ENCODE results near the gene CRY2. TPM values are rescaled to one million over a fixed set of nuclear protein-coding genes. Genes with fewer than 3 reads are reported as not detected.
"Not testable (repeated sequence)": the region's sequence is repeated elsewhere in the genome, so short reads cannot be mapped to it uniquely, and the experiment has no call there.

The CRY2 gene
- total and polyA plus RNA-seq, 5 donors: 34.3 to 82.1 (median 68.6) TPM

GRCh38 chr11:45901626-45902025 is 54.4 kb downstream of the CRY2 start:
- H3K4me1 ChIP-seq (ENCODE audit: control insufficient read depth, insufficient read depth, low read length): peaks cover 7% of the 10 kb centered on the region
- intact Hi-C loops (cut with DNase I): no loop called here
- DNase-seq (peak in 1 of 3 donors; percentile 49), ATAC-seq (no peak)
- H3K27ac ChIP-seq (ENCODE audit: low read length): no peak overlapping the region
- no peaks in the 10 kb centered on the region for H3K27me3 ChIP-seq (ENCODE audit: control insufficient read depth, insufficient read depth)
- 71% methylated on average over 6 of the region's 6 CpGs for WGBS
- H3K9me3 ChIP-seq (ENCODE audit: control insufficient read depth, low read length): no peaks in the 10 kb centered on the region
- no peak overlapping the region for H3K4me3 ChIP-seq (ENCODE audit: low read length)

- H3K27ac ChIP-seq (ENCODE audit: low read length): no peak overlapping the region
- intact Hi-C loops (cut with DNase I): no loop called here
- H3K27me3 ChIP-seq (ENCODE audit: control insufficient read depth, insufficient read depth): no peaks in the 10 kb centered on the region
- ATAC-seq (no peak), DNase-seq (peak in 2 of 3 donors; percentile 40 to 64)
- no peaks in the 10 kb centered on the region for H3K9me3 ChIP-seq (ENCODE audit: control insufficient read depth, low read length)
- no peak overlapping the region for H3K4me3 ChIP-seq (ENCODE audit: low read length)
- 91% methylated on average over 56 of the region's 56 CpGs for WGBS
- peaks cover 7% of the 10 kb centered on the region for H3K4me1 ChIP-seq (ENCODE audit: control insufficient read depth, insufficient read depth, low read length)
Observed at GRCh38 chr11:45902452-45903380, 55.4 kb downstream of the CRY2 start.

- Histone ChIP-seq H3K4me3 (ENCODE audit: low read length) (no peak overlapping the region), H3K27me3 (ENCODE audit: control insufficient read depth, insufficient read depth) (no peaks in the 10 kb centered on the region), H3K27ac (ENCODE audit: low read length) (no peak overlapping the region), H3K4me1 (ENCODE audit: control insufficient read depth, insufficient read depth, low read length) (peaks cover 4% of the 10 kb centered on the region), H3K9me3 (ENCODE audit: control insufficient read depth, low read length) (no peaks in the 10 kb centered on the region)
- ATAC-seq (no peak), DNase-seq (no peak)
- 79% methylated on average over 15 of the region's 15 CpGs for WGBS
- intact Hi-C loops (cut with DNase I): no loop called here
Observed at GRCh38 chr11:45904309-45904915, 57.1 kb downstream of the CRY2 start.

- DNase-seq (no peak), ATAC-seq (no peak)
- intact Hi-C loops (cut with DNase I): no loop called here
- Histone ChIP-seq H3K27me3 (ENCODE audit: control insufficient read depth, insufficient read depth) (no peaks in the 10 kb centered on the region), H3K9me3 (ENCODE audit: control insufficient read depth, low read length) (no peaks in the 10 kb centered on the region), H3K4me3 (ENCODE audit: low read length) (no peak overlapping the region), H3K27ac (ENCODE audit: low read length) (no peak overlapping the region), H3K4me1 (ENCODE audit: control insufficient read depth, insufficient read depth, low read length) (peaks cover 4% of the 10 kb centered on the region)
- WGBS: 92% methylated on average over 19 of the region's 19 CpGs
Observed at GRCh38 chr11:45905095-45905494, 57.8 kb downstream of the CRY2 start.

- DNase-seq; H3K27me3 ChIP-seq (ENCODE audit: control insufficient read depth, insufficient read depth); intact Hi-C loops (cut with DNase I); H3K4me3 ChIP-seq (ENCODE audit: low read length); H3K9me3 ChIP-seq (ENCODE audit: control insufficient read depth, low read length); H3K27ac ChIP-seq (ENCODE audit: low read length); H3K4me1 ChIP-seq (ENCODE audit: control insufficient read depth, insufficient read depth, low read length); ATAC-seq: not testable (repeated sequence)
- WGBS: 78% methylated on average over 6 of the region's 6 CpGs
Observed at GRCh38 chr11:45905576-45905975, 58.3 kb downstream of the CRY2 start.

GRCh38 chr11:45906096-45906682 is 58.9 kb downstream of the CRY2 start:
- no peak overlapping the region for H3K27ac ChIP-seq (ENCODE audit: low read length)
- no peaks in the 10 kb centered on the region for H3K27me3 ChIP-seq (ENCODE audit: control insufficient read depth, insufficient read depth)
- no peak overlapping the region for H3K4me3 ChIP-seq (ENCODE audit: low read length)
- 66% methylated on average over 19 of the region's 19 CpGs for WGBS
- peaks cover under 1% of the 10 kb centered on the region for H3K4me1 ChIP-seq (ENCODE audit: control insufficient read depth, insufficient read depth, low read length)
- ATAC-seq (peak in 1 of 2 donors; percentile 3), DNase-seq (no peak)
- H3K9me3 ChIP-seq (ENCODE audit: control insufficient read depth, low read length): no peaks in the 10 kb centered on the region
- intact Hi-C loops (cut with DNase I): no loop called here

- no peaks in the 10 kb centered on the region for H3K4me1 ChIP-seq (ENCODE audit: control insufficient read depth, insufficient read depth, low read length)
- H3K9me3 ChIP-seq (ENCODE audit: control insufficient read depth, low read length): no peaks in the 10 kb centered on the region
- no peak within 1 kb of the TSS for H3K27ac ChIP-seq (ENCODE audit: low read length)
- ATAC-seq: peak in 1 of 2 donors; percentile 4
- WGBS: 70% methylated on average over 18 of the region's 18 CpGs
- H3K27me3 ChIP-seq (ENCODE audit: control insufficient read depth, insufficient read depth): no peaks in the 10 kb centered on the region
- intact Hi-C loops (cut with DNase I): no loop called here
- no peak for DNase-seq
- H3K4me3 ChIP-seq (ENCODE audit: low read length): no peak within 1 kb of the TSS
Observed at GRCh38 chr11:45906965-45907611, 59.8 kb downstream of the CRY2 start, which contains the start of gene FREY1. Gene FREY1 (minus strand): TSS chr11:45907271. CDS start chr11:45907245, 26 bp downstream.

GRCh38 chr11:45907911-45908370 is 60.7 kb downstream of the CRY2 start:
- H3K4me1 ChIP-seq (ENCODE audit: control insufficient read depth, insufficient read depth, low read length): no peaks in the 10 kb centered on the region
- intact Hi-C loops (cut with DNase I): no loop called here
- H3K27me3 ChIP-seq (ENCODE audit: control insufficient read depth, insufficient read depth): no peaks in the 10 kb centered on the region
- DNase-seq (peak in 2 of 3 donors; percentile 53 to 70), ATAC-seq (peak in 1 of 2 donors; percentile 4)
- no peak overlapping the region for H3K4me3 ChIP-seq (ENCODE audit: low read length)
- 67% methylated on average over 8 of the region's 8 CpGs for WGBS
- no peaks in the 10 kb centered on the region for H3K9me3 ChIP-seq (ENCODE audit: control insufficient read depth, low read length)
- no peak overlapping the region for H3K27ac ChIP-seq (ENCODE audit: low read length)

- DNase-seq (no peak), ATAC-seq (no peak)
- Histone ChIP-seq H3K4me3 (ENCODE audit: low read length) (no peak overlapping the region), H3K27me3 (ENCODE audit: control insufficient read depth, insufficient read depth) (no peaks in the 10 kb centered on the region), H3K27ac (ENCODE audit: low read length) (no peak overlapping the region), H3K4me1 (ENCODE audit: control insufficient read depth, insufficient read depth, low read length) (no peaks in the 10 kb centered on the region), H3K9me3 (ENCODE audit: control insufficient read depth, low read length) (no peaks in the 10 kb centered on the region)
- 91% methylated on average over 32 of the region's 32 CpGs for WGBS
- intact Hi-C loops (cut with DNase I): no loop called here
Observed at GRCh38 chr11:45909594-45910475, 62.6 kb downstream of the CRY2 start.

- ATAC-seq: no peak
- no peaks in the 10 kb centered on the region for H3K4me1 ChIP-seq (ENCODE audit: control insufficient read depth, insufficient read depth, low read length)
- H3K4me3 ChIP-seq (ENCODE audit: low read length): no peak overlapping the region
- H3K27me3 ChIP-seq (ENCODE audit: control insufficient read depth, insufficient read depth): no peaks in the 10 kb centered on the region
- 83% methylated on average over 9 of the region's 9 CpGs for WGBS
- no peak for DNase-seq
- H3K27ac ChIP-seq (ENCODE audit: low read length): no peak overlapping the region
- intact Hi-C loops (cut with DNase I): no loop called here
- H3K9me3 ChIP-seq (ENCODE audit: control insufficient read depth, low read length): no peaks in the 10 kb centered on the region
Observed at GRCh38 chr11:45910623-45911022, 63.3 kb downstream of the CRY2 start.
